ENCODE measurements around the gene SNAPC1. TPM values are rescaled to one million over a fixed set of nuclear protein-coding genes. Genes with fewer than 3 reads are reported as not detected.

The SNAPC1 gene
- total and polyA plus RNA-seq, 2 of the 13 experiments (the other 11 are each of a cell fraction or from before 2014, with no cell fraction given), result 2.6 to 8.5 TPM

DNA sequence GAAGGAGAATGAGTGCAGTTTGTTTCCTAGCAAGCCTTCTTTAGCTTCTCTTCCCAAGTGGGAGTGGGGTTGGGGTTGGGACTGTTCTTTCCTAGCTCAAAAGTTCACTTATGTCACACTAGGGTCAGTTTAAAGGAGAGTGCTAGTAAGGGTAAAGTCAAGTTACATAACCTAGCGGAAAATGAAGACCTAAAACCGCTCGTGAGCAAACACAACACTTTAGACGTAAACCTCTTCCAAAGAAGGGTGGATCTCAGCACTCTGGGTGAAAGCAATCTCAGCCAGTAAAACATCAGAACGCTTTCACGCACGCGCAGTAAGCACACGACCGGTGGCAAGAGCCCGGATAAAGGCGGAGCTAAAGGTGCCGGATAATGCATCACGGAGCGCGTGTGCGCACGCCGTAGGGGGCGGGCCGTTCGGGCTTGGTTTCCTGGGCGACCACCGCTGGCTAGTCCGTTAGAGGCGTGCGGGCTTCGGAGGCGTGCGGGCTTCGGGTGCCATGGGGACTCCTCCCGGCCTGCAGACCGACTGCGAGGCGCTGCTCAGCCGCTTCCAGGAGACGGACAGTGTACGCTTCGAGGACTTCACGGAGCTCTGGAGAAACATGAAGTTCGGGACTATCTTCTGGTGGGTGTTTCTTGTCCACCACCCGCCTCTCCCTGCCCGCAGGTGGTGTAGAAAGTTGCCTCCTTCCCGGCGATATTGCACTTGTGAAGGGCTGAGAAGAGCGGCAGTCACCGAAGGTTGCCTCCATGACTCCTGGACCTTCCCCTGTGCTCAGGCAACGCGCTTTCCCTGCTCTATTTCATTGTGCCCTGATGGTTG lies at the start of gene SNAPC1 (continued):
- peak; percentile 57; the same call in 1 of the 2 replicates for TF ChIP-seq NFYB (CRISPR knock-in tag; IDR thresholded peaks at IDR 0.05)
- no peak for TF ChIP-seq ZNF670 (CRISPR knock-in tag; IDR thresholded peaks at IDR 0.05; ENCODE audit: borderline replicate concordance)
- no peak for TF ChIP-seq U2AF1 (optimal IDR thresholded peaks at IDR 0.05; ENCODE audit: low read depth, low read length)
- no peak for TF ChIP-seq ZNF224 (CRISPR knock-in tag; IDR thresholded peaks at IDR 0.05)
- TF ChIP-seq CHCHD3 (CRISPR knock-in tag; IDR thresholded peaks at IDR 0.05), result no peak
- no peak for TF ChIP-seq HNRNPK (IDR thresholded peaks at IDR 0.05; ENCODE audit: low read depth, low read length, poor library complexity, severe bottlenecking)
- TF ChIP-seq ZNF383 (CRISPR knock-in tag; IDR thresholded peaks at IDR 0.05; ENCODE audit: borderline replicate concordance), result no peak
- no peak for TF ChIP-seq NFE2 (CRISPR knock-in tag; IDR thresholded peaks at IDR 0.05)
- TF ChIP-seq SRSF9 (IDR thresholded peaks at IDR 0.05; ENCODE audit: borderline replicate concordance, insufficient read depth, low read depth, low read length, poor library complexity, severe bottlenecking), result no peak
- TF ChIP-seq, protein P1, sequence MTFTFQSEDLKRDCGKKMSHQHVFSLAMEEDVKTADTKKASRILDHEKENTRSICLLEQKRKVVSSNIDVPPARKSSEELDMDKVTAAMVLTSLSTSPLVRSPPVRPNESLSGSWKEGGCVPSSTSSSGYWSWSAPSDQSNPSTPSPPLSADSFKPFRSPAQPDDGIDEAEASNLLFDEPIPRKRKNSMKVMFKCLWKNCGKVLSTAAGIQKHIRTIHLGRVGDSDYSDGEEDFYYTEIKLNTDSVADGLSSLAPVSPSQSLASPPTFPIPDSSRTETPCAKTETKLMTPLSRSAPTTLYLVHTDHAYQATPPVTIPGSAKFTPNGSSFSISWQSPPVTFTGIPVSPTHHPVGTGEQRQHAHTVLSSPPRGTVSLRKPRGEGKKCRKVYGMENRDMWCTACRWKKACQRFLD (CRISPR knock-in tag; IDR thresholded peaks at IDR 0.05; ENCODE audit: borderline replicate concordance), result no peak
- peak; percentile 73 for TF ChIP-seq MXD4 (CRISPR knock-in tag; IDR thresholded peaks at IDR 0.05)
- TF ChIP-seq YY1 (IDR thresholded peaks at IDR 0.05; ENCODE audit: insufficient read depth, insufficient replicate concordance, low read depth, low read length), result peak; percentile 4
- TF ChIP-seq ZNF441 (CRISPR knock-in tag; IDR thresholded peaks at IDR 0.05; ENCODE audit: borderline replicate concordance), result peak; percentile 73; the same call in 1 of the 2 replicates
- TF ChIP-seq, protein P2, sequence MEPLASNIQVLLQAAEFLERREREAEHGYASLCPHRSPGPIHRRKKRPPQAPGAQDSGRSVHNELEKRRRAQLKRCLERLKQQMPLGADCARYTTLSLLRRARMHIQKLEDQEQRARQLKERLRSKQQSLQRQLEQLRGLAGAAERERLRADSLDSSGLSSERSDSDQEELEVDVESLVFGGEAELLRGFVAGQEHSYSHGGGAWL (CRISPR knock-in tag; IDR thresholded peaks at IDR 0.05), result no peak
- no peak for TF ChIP-seq ZSCAN9 (CRISPR knock-in tag; IDR thresholded peaks at IDR 0.05; ENCODE audit: borderline replicate concordance)
- TF ChIP-seq ZNF792 (CRISPR knock-in tag; IDR thresholded peaks at IDR 0.05), result no peak
- TF ChIP-seq, protein P3, sequence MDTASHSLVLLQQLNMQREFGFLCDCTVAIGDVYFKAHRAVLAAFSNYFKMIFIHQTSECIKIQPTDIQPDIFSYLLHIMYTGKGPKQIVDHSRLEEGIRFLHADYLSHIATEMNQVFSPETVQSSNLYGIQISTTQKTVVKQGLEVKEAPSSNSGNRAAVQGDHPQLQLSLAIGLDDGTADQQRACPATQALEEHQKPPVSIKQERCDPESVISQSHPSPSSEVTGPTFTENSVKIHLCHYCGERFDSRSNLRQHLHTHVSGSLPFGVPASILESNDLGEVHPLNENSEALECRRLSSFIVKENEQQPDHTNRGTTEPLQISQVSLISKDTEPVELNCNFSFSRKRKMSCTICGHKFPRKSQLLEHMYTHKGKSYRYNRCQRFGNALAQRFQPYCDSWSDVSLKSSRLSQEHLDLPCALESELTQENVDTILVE (CRISPR knock-in tag; IDR thresholded peaks at IDR 0.05), result peak; percentile 56; the same call in 1 of the 2 replicates
- TF ChIP-seq ZNF605 (CRISPR knock-in tag; IDR thresholded peaks at IDR 0.05), result peak; percentile 85; the same call in 1 of the 2 replicates
- no peak for TF ChIP-seq ZNF83 (CRISPR knock-in tag; IDR thresholded peaks at IDR 0.05; ENCODE audit: borderline replicate concordance)
- no peak for TF ChIP-seq FOSL2 (CRISPR knock-in tag; IDR thresholded peaks at IDR 0.05)
- no peak for TF ChIP-seq ZNF674 (CRISPR knock-in tag; IDR thresholded peaks at IDR 0.05; ENCODE audit: low read depth)
- no peak for TF ChIP-seq ZNF569 (CRISPR knock-in tag; IDR thresholded peaks at IDR 0.05; ENCODE audit: borderline replicate concordance)
- no peak for TF ChIP-seq ZNF12 (CRISPR knock-in tag; IDR thresholded peaks at IDR 0.05)
- TF ChIP-seq NFE2L1 (CRISPR knock-in tag; IDR thresholded peaks at IDR 0.05; ENCODE audit: borderline replicate concordance), result no peak
- no peak for TF ChIP-seq TCF7 (IDR thresholded peaks at IDR 0.05; ENCODE audit: low read depth)
- TF ChIP-seq ZNF577 (CRISPR knock-in tag; IDR thresholded peaks at IDR 0.05; ENCODE audit: borderline replicate concordance, low read depth), result no peak
- TF ChIP-seq ZNF773 (CRISPR knock-in tag; IDR thresholded peaks at IDR 0.05; ENCODE audit: borderline replicate concordance), result no peak
- no peak for TF ChIP-seq ZBTB42 (CRISPR knock-in tag; IDR thresholded peaks at IDR 0.05)
- no peak for TF ChIP-seq ZNF282 (IDR thresholded peaks at IDR 0.05; ENCODE audit: partially characterized antibody)
- TF ChIP-seq ZNF883 (CRISPR knock-in tag; IDR thresholded peaks at IDR 0.05; ENCODE audit: not compliant biosample characterization), result peak; percentile 32
